Measurements from ENCODE around the gene NFIB.

- TF ChIP-seq, protein P1, sequence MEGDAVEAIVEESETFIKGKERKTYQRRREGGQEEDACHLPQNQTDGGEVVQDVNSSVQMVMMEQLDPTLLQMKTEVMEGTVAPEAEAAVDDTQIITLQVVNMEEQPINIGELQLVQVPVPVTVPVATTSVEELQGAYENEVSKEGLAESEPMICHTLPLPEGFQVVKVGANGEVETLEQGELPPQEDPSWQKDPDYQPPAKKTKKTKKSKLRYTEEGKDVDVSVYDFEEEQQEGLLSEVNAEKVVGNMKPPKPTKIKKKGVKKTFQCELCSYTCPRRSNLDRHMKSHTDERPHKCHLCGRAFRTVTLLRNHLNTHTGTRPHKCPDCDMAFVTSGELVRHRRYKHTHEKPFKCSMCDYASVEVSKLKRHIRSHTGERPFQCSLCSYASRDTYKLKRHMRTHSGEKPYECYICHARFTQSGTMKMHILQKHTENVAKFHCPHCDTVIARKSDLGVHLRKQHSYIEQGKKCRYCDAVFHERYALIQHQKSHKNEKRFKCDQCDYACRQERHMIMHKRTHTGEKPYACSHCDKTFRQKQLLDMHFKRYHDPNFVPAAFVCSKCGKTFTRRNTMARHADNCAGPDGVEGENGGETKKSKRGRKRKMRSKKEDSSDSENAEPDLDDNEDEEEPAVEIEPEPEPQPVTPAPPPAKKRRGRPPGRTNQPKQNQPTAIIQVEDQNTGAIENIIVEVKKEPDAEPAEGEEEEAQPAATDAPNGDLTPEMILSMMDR (IDR thresholded peaks at IDR 0.05): no peak
- TF ChIP-seq E2F4 (CRISPR knock-in tag; IDR thresholded peaks at IDR 0.05; ENCODE audit: borderline replicate concordance, low read depth) (no peak), ARID4B (CRISPR knock-in tag; IDR thresholded peaks at IDR 0.05; ENCODE audit: borderline replicate concordance) (no peak), FOXP1 (CRISPR knock-in tag; IDR thresholded peaks at IDR 0.05; ENCODE audit: borderline replicate concordance) (no peak)
- TF ChIP-seq, protein P2, sequence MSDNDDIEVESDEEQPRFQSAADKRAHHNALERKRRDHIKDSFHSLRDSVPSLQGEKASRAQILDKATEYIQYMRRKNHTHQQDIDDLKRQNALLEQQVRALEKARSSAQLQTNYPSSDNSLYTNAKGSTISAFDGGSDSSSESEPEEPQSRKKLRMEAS (CRISPR knock-in tag; IDR thresholded peaks at IDR 0.05): no peak
These were observed 120.5 kb downstream of the NFIB start for GRCh38 chr9:14193328-14193990.
